ENCODE data around the gene TOP3B. TPM values are rescaled to one million over a fixed set of nuclear protein-coding genes. Genes with fewer than 3 reads are reported as not detected.

TOP3B gene
- total and polyA plus RNA-seq, 5 donors from 2014 or later, result 13.1 to 56.7 (median 15.3) TPM

GRCh38 chr22:21992593-21993237, 10.1 kb upstream of the TOP3B start:
- DNase-seq (no peak), ATAC-seq (ENCODE audit: low read depth in 2 of 2) (no peak)
- Mint-ChIP-seq H3K4me3 (no peak overlapping the region), H3K27ac (no peak overlapping the region), H3K27me3 (peaks cover 6% of the 10 kb centered on the region), H3K4me1 (peaks cover 0 to 4% (median 0%) of the 10 kb centered on the region in 4 donors), H3K36me3 (no peaks in the 10 kb centered on the region), H3K9me3 (no peaks in the 10 kb centered on the region)
- H3K9me3 ChIP-seq (ENCODE audit: control insufficient read depth in 2 of 2, low read length in 2 of 2), result no peaks in the 10 kb centered on the region
- no peak overlapping the region for H3K27ac ChIP-seq (ENCODE audit: insufficient read depth, low read length, poor library complexity, severe bottlenecking)
- no peaks in the 10 kb centered on the region for H3K36me3 ChIP-seq (ENCODE audit: control insufficient read depth, insufficient read depth, low read length)
- no peak overlapping the region for H3K4me3 ChIP-seq (ENCODE audit: low read depth, low read length)
- H3K4me1 ChIP-seq (ENCODE audit: control insufficient read depth, insufficient read depth, low read length, poor library complexity, severe bottlenecking), result no peaks in the 10 kb centered on the region
- no peaks in the 10 kb centered on the region for H3K27me3 ChIP-seq (ENCODE audit: control insufficient read depth, insufficient read depth, low read length)

- no peaks in the 10 kb centered on the region for H3K36me3 ChIP-seq (ENCODE audit: control insufficient read depth, insufficient read depth, low read length)
- Mint-ChIP-seq H3K36me3 (no peaks in the 10 kb centered on the region), H3K9me3 (no peaks in the 10 kb centered on the region), H3K4me1 (peaks cover 0 to 4% (median 0%) of the 10 kb centered on the region in 4 donors), H3K27ac (no peak overlapping the region), H3K27me3 (peaks cover 6% of the 10 kb centered on the region), H3K4me3 (peak overlapping the region in 1 of 4 donors; percentile 7)
- no peaks in the 10 kb centered on the region for H3K27me3 ChIP-seq (ENCODE audit: control insufficient read depth, insufficient read depth, low read length)
- ATAC-seq (ENCODE audit: low read depth in 2 of 2), result no peak
- H3K4me3 ChIP-seq (ENCODE audit: low read depth, low read length), result no peak overlapping the region
- no peak for DNase-seq
- no peak overlapping the region for H3K27ac ChIP-seq (ENCODE audit: insufficient read depth, low read length, poor library complexity, severe bottlenecking)
- no peaks in the 10 kb centered on the region for H3K4me1 ChIP-seq (ENCODE audit: control insufficient read depth, insufficient read depth, low read length, poor library complexity, severe bottlenecking)
- no peaks in the 10 kb centered on the region for H3K9me3 ChIP-seq (ENCODE audit: control insufficient read depth in 2 of 2, low read length in 2 of 2)
Observed at GRCh38 chr22:21991774-21992173, 9.2 kb upstream of the TOP3B start.

- Histone ChIP-seq H3K4me3 (ENCODE audit: low read depth, low read length) (no peak overlapping the region), H3K9me3 (ENCODE audit: control insufficient read depth in 2 of 2, low read length in 2 of 2) (no peaks in the 10 kb centered on the region), H3K36me3 (ENCODE audit: control insufficient read depth, insufficient read depth, low read length) (no peaks in the 10 kb centered on the region), H3K4me1 (ENCODE audit: control insufficient read depth, insufficient read depth, low read length, poor library complexity, severe bottlenecking) (no peaks in the 10 kb centered on the region), H3K27ac (ENCODE audit: insufficient read depth, low read length, poor library complexity, severe bottlenecking) (no peak overlapping the region), H3K27me3 (ENCODE audit: control insufficient read depth, insufficient read depth, low read length) (no peaks in the 10 kb centered on the region)
- ATAC-seq (ENCODE audit: low read depth in 2 of 2) (no peak), DNase-seq (no peak)
- no peak overlapping the region for H3K4me3 Mint-ChIP-seq
- no peaks in the 10 kb centered on the region for H3K36me3 Mint-ChIP-seq
- H3K27ac Mint-ChIP-seq, result peak overlapping the region in 1 of 3 donors; percentile 3
- H3K27me3 Mint-ChIP-seq, result peaks cover 6% of the 10 kb centered on the region
- H3K4me1 Mint-ChIP-seq, result peaks cover 0 to 4% (median 0%) of the 10 kb centered on the region in 4 donors
- no peaks in the 10 kb centered on the region for H3K9me3 Mint-ChIP-seq
Observed at GRCh38 chr22:21991304-21991596, 8.7 kb upstream of the TOP3B start.

- no peak for DNase-seq
- H3K9me3 ChIP-seq (ENCODE audit: control insufficient read depth in 2 of 2, low read length in 2 of 2), result no peaks in the 10 kb centered on the region
- H3K27ac Mint-ChIP-seq, result peak overlapping the region in 1 of 3 donors; percentile 42
- no peaks in the 10 kb centered on the region for H3K36me3 Mint-ChIP-seq
- no peaks in the 10 kb centered on the region for H3K27me3 ChIP-seq (ENCODE audit: control insufficient read depth, insufficient read depth, low read length)
- H3K9me3 Mint-ChIP-seq, result no peaks in the 10 kb centered on the region
- H3K27ac ChIP-seq (ENCODE audit: insufficient read depth, low read length, poor library complexity, severe bottlenecking), result no peak overlapping the region
- no peak overlapping the region for H3K4me3 Mint-ChIP-seq
- H3K4me3 ChIP-seq (ENCODE audit: low read depth, low read length), result no peak overlapping the region
- no peak for ATAC-seq (ENCODE audit: low read depth in 2 of 2)
- H3K27me3 Mint-ChIP-seq, result peaks cover 6% of the 10 kb centered on the region
- no peaks in the 10 kb centered on the region for H3K4me1 ChIP-seq (ENCODE audit: control insufficient read depth, insufficient read depth, low read length, poor library complexity, severe bottlenecking)
- no peaks in the 10 kb centered on the region for H3K36me3 ChIP-seq (ENCODE audit: control insufficient read depth, insufficient read depth, low read length)
- no peaks in the 10 kb centered on the region for H3K4me1 Mint-ChIP-seq
Observed at GRCh38 chr22:21990445-21991303, 8.1 kb upstream of the TOP3B start.

GRCh38 chr22:21989049-21989448, 6.5 kb upstream of the TOP3B start:
- no peak for DNase-seq
- Histone ChIP-seq H3K27ac (ENCODE audit: insufficient read depth, low read length, poor library complexity, severe bottlenecking) (no peak overlapping the region), H3K27me3 (ENCODE audit: control insufficient read depth, insufficient read depth, low read length) (no peaks in the 10 kb centered on the region), H3K9me3 (ENCODE audit: control insufficient read depth in 2 of 2, low read length in 2 of 2) (no peaks in the 10 kb centered on the region), H3K4me1 (ENCODE audit: control insufficient read depth, insufficient read depth, low read length, poor library complexity, severe bottlenecking) (no peaks in the 10 kb centered on the region), H3K4me3 (ENCODE audit: low read depth, low read length) (no peak overlapping the region), H3K36me3 (ENCODE audit: control insufficient read depth, insufficient read depth, low read length) (no peaks in the 10 kb centered on the region)
- Mint-ChIP-seq H3K27ac (no peak overlapping the region), H3K4me3 (no peak overlapping the region), H3K9me3 (no peaks in the 10 kb centered on the region), H3K27me3 (peaks cover 3% of the 10 kb centered on the region), H3K4me1 (peaks cover 0 to 2% (median 0%) of the 10 kb centered on the region in 4 donors), H3K36me3 (no peaks in the 10 kb centered on the region)
- ATAC-seq (ENCODE audit: low read depth in 2 of 2), result no peak

- ATAC-seq (ENCODE audit: low read depth in 2 of 2), result no peak
- DNase-seq, result no peak
- no peaks in the 10 kb centered on the region for H3K27me3 ChIP-seq (ENCODE audit: control insufficient read depth, insufficient read depth, low read length)
- H3K27me3 Mint-ChIP-seq, result no peaks in the 10 kb centered on the region
- no peaks in the 10 kb centered on the region for H3K36me3 ChIP-seq (ENCODE audit: control insufficient read depth, insufficient read depth, low read length)
- no peak overlapping the region for H3K27ac ChIP-seq (ENCODE audit: insufficient read depth, low read length, poor library complexity, severe bottlenecking)
- H3K4me1 ChIP-seq (ENCODE audit: control insufficient read depth, insufficient read depth, low read length, poor library complexity, severe bottlenecking), result peaks cover 16% of the 10 kb centered on the region
- H3K4me1 Mint-ChIP-seq, result peaks cover 6 to 26% (median 9%) of the 10 kb centered on the region in 4 donors
- no peaks in the 10 kb centered on the region for H3K36me3 Mint-ChIP-seq
- no peak overlapping the region for H3K4me3 ChIP-seq (ENCODE audit: low read depth, low read length)
- no peak overlapping the region for H3K27ac Mint-ChIP-seq
- H3K4me3 Mint-ChIP-seq, result no peak overlapping the region
- H3K9me3 Mint-ChIP-seq, result no peaks in the 10 kb centered on the region
- no peaks in the 10 kb centered on the region for H3K9me3 ChIP-seq (ENCODE audit: control insufficient read depth in 2 of 2, low read length in 2 of 2)
Observed at GRCh38 chr22:21985214-21985613, 2.6 kb upstream of the TOP3B start.

GRCh38 chr22:21984793-21985192, 2.2 kb upstream of the TOP3B start:
- H3K27ac Mint-ChIP-seq, result no peak overlapping the region

More at GRCh38 chr22:21984793-21985192, 2.2 kb upstream of the TOP3B start:
- Histone ChIP-seq H3K4me1 (ENCODE audit: control insufficient read depth, insufficient read depth, low read length, poor library complexity, severe bottlenecking) (peaks cover 16% of the 10 kb centered on the region), H3K4me3 (ENCODE audit: low read depth, low read length) (no peak overlapping the region), H3K36me3 (ENCODE audit: control insufficient read depth, insufficient read depth, low read length) (no peaks in the 10 kb centered on the region), H3K27me3 (ENCODE audit: control insufficient read depth, insufficient read depth, low read length) (no peaks in the 10 kb centered on the region), H3K9me3 (ENCODE audit: control insufficient read depth in 2 of 2, low read length in 2 of 2) (no peaks in the 10 kb centered on the region), H3K27ac (ENCODE audit: insufficient read depth, low read length, poor library complexity, severe bottlenecking) (no peak overlapping the region)
- DNase-seq, result no peak
- H3K9me3 Mint-ChIP-seq, result no peaks in the 10 kb centered on the region
- no peaks in the 10 kb centered on the region for H3K36me3 Mint-ChIP-seq
- H3K27me3 Mint-ChIP-seq, result no peaks in the 10 kb centered on the region
- peaks cover 8 to 30% (median 10%) of the 10 kb centered on the region in 4 donors for H3K4me1 Mint-ChIP-seq
- no peak for ATAC-seq (ENCODE audit: low read depth in 2 of 2)
- H3K4me3 Mint-ChIP-seq, result no peak overlapping the region
